Activated CD4-positive, alpha-beta T cell treated with anti-CD3 and anti-CD28 coated beads, Interleukin-2, amount 50 U/mL, for 16 hours (primary cell): Measurements from ENCODE around the gene STAB2.

Experiments used
- DNase-seq: peaks from one replicate; pipeline ENCODE4 v3.0.0-alpha.2; 2020

Gene STAB2

GRCh38 chr12:103812789-103813188 lies 225.7 kb downstream of the STAB2 start:
- no peak for DNase-seq

- no peak for DNase-seq
These were observed 226.4 kb downstream of the STAB2 start for GRCh38 chr12:103813426-103813825.

- DNase-seq, result no peak
These were observed 226.9 kb downstream of the STAB2 start for GRCh38 chr12:103813949-103814348.

DNA sequence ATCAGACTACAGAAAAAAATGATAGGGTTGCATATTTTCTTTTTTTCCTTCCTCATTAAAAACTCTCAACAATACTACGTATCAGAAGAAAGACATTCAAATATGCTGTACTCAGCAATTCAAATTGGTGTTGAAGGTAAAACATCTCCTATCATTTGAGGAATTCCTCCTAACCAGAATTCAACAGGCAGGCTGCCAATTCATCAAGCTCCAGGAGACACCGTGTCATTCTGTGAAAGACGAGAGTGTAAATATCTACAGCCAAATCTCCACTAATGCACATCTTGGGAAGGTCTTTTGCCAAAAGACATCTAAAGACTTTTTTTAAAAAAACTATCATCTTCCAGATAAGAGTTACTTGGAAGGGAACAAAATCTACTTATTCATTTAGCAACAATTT lies 227.4 kb downstream of the STAB2 start:
- no peak for DNase-seq
